H54 (cell line): Measurements from ENCODE around the gene ENOPH1.
"Not testable (repeated sequence)": the region's sequence is repeated elsewhere in the genome, so short reads cannot be mapped to it uniquely, and the experiment has no call there.

Experiments
- DNase-seq: peaks from one replicate; pipeline ENCODE4 v3.0.0; 2011; ENCODE audit warnings: low spot score, mixed read lengths; ENCODE audit not compliant: insufficient read length
- FAIRE-seq: peaks from 3 replicates; lab custom pipeline; 2011; peaks lifted over from hg19 to GRCh38; lab: Jason Lieb, UNC
- POLR2A ChIP-seq: IDR thresholded peaks from 2 replicates; pipeline ENCODE4 v1.6.1; 2011; ENCODE audit warnings: low read depth, mild to moderate bottlenecking, low read length

ENOPH1 gene

GRCh38 chr4:82469791-82470345 lies 39.5 kb downstream of the ENOPH1 start:
- peak; percentile 45 for FAIRE-seq
- peak; percentile 7 for DNase-seq
- no peak for TF ChIP-seq POLR2A

- FAIRE-seq, DNase-seq: not testable (repeated sequence)
Measured at GRCh38 chr4:82473080-82473479, 42.7 kb downstream of the ENOPH1 start.

GRCh38 chr4:82473621-82474164 lies 43.3 kb downstream of the ENOPH1 start:
- no peak for DNase-seq
- FAIRE-seq: no peak
- no peak for TF ChIP-seq POLR2A

GRCh38 chr4:82475931-82476330 lies 45.5 kb downstream of the ENOPH1 start:
- not testable (repeated sequence) for FAIRE-seq

GRCh38 chr4:82477469-82477868 lies 47.1 kb downstream of the ENOPH1 start:
- FAIRE-seq: not testable (repeated sequence)

More at GRCh38 chr4:82475931-82476330, 45.5 kb downstream of the ENOPH1 start:
- DNase-seq: not testable (repeated sequence)

GRCh38 chr4:82479562-82479961 lies 49.2 kb downstream of the ENOPH1 start:
- no peak for TF ChIP-seq POLR2A
- no peak for DNase-seq
- FAIRE-seq: no peak

More at GRCh38 chr4:82477469-82477868, 47.1 kb downstream of the ENOPH1 start:
- DNase-seq: not testable (repeated sequence)

- no peak for TF ChIP-seq POLR2A
- no peak for FAIRE-seq
- no peak for DNase-seq
Measured at GRCh38 chr4:82480771-82481505, 50.5 kb downstream of the ENOPH1 start.

GRCh38 chr4:82481506-82481840 lies 51.1 kb downstream of the ENOPH1 start:
- TF ChIP-seq POLR2A: no peak
- DNase-seq (no peak), FAIRE-seq (no peak)

GRCh38 chr4:82482387-82482786 lies 52.0 kb downstream of the ENOPH1 start:
- no peak for FAIRE-seq

GRCh38 chr4:82484996-82485783 lies 54.8 kb downstream of the ENOPH1 start:
- no peak for TF ChIP-seq POLR2A
- FAIRE-seq (no peak), DNase-seq (no peak)

More at GRCh38 chr4:82482387-82482786, 52.0 kb downstream of the ENOPH1 start:
- no peak for TF ChIP-seq POLR2A
- DNase-seq: no peak

- FAIRE-seq: no peak
Measured at GRCh38 chr4:82489076-82489475, 58.7 kb downstream of the ENOPH1 start.

GRCh38 chr4:82489987-82490386 lies 59.6 kb downstream of the ENOPH1 start:
- no peak for TF ChIP-seq POLR2A
- FAIRE-seq: no peak
- no peak for DNase-seq

More at GRCh38 chr4:82489076-82489475, 58.7 kb downstream of the ENOPH1 start:
- no peak for TF ChIP-seq POLR2A
- no peak for DNase-seq

GRCh38 chr4:82491251-82491960 lies 61.0 kb downstream of the ENOPH1 start:
- no peak for TF ChIP-seq POLR2A
- DNase-seq (no peak), FAIRE-seq (no peak)
